B cell (primary cell): ENCODE measurements around the gene PDZD7. TPM values are rescaled to one million over a fixed set of nuclear protein-coding genes. Genes with fewer than 3 reads are reported as not detected.
A peak's percentile ranks its signal among the peaks of the same experiment; 100 is the strongest.

ENCODE experiments used
- ATAC-seq: fragments of 200-7000 bp; cut with Tn5 transposase; one replicate; pipeline ENCODE4 v1.10.0; 2021; ENCODE audit warnings: low read depth, mild to moderate bottlenecking, moderate number of reproducible peaks, moderate library complexity
- CTCF ChIA-PET: fragments of 350-600 bp; sonication (Branson Sonifier 250); formaldehyde crosslinking; loops from one replicate; lab custom pipeline; 2021; ENCODE audit warnings: antibody characterized with exemption, inconsistent platforms; lab: Charles Lee
- POLR2A ChIA-PET: fragments of 350-600 bp; sonication (Branson Sonifier 250); formaldehyde crosslinking; loops from one replicate; lab custom pipeline; 2021; ENCODE audit warnings: antibody characterized with exemption; lab: Charles Lee
- DNase-seq: peaks from one replicate; pipeline ENCODE4 v3.0.0; 2013
- H2AFZ ChIP-seq: 2 replicates; pipeline ENCODE4 v1.6.1; 2012; ENCODE audit warnings: mild to moderate bottlenecking, low read depth, low read length; ENCODE audit not compliant: insufficient read depth, poor library complexity, severe bottlenecking
- H3K27ac ChIP-seq, 2 donors: 1 replicate in 1 of 2; 2 replicates in 1 of 2; pipeline ENCODE4 v1.5.1; 2012 to 2013; ENCODE audit warnings: low read length in 2 of 2, mild to moderate bottlenecking in 2 of 2, moderate library complexity in 1 of 2
- H3K27me3 ChIP-seq, 4 experiments: fragments of 200-600 bp in 1 of 4; sonication (generic) in 1 of 4; replicated peaks in 1 of 4; 1 replicate in 2 of 4; 2 replicates in 2 of 4; pipeline versions ENCODE4 v1.6.1 to v1.7.0; 2013 to 2016; ENCODE audit warnings: low read length in 3 of 4, mild to moderate bottlenecking in 2 of 4, mixed read lengths in 1 of 4, moderate library complexity in 1 of 4; ENCODE audit not compliant: insufficient read depth in 4 of 4, control insufficient read depth in 3 of 4; ENCODE audit errors: control extremely low read depth in 1 of 4
- H3K36me3 ChIP-seq, 2 experiments: replicated peaks in 1 of 2; 1 replicate in 1 of 2; 2 replicates in 1 of 2; pipeline versions ENCODE4 v1.6.1 to v1.7.1; 2013; ENCODE audit warnings: low read length in 1 of 2; ENCODE audit not compliant: insufficient read depth in 2 of 2, control insufficient read depth in 1 of 2; ENCODE audit errors: control extremely low read depth in 1 of 2, extremely low read depth in 1 of 2
- H3K4me1 ChIP-seq, 2 donors: fragments of 200-600 bp in 1 of 2; sonication (generic) in 1 of 2; 1 replicate in 1 of 2; 2 replicates in 1 of 2; pipeline versions ENCODE4 v1.5.1 to v1.6.1; 2013 to 2017; ENCODE audit warnings: low read length in 2 of 2; ENCODE audit not compliant: control insufficient read depth in 2 of 2, insufficient read depth in 2 of 2
- H3K4me2 ChIP-seq: replicated peaks from 2 replicates; pipeline ENCODE3; 2012; ENCODE audit warnings: mild to moderate bottlenecking, low read depth, low read length; ENCODE audit not compliant: poor library complexity, severe bottlenecking
- H3K4me3 ChIP-seq, 5 experiments: fragments of 200-600 bp in 1 of 5; sonication (generic) in 1 of 5; 1 replicate in 3 of 5; 2 replicates in 2 of 5; pipeline versions ENCODE4 v1.5.1 to v1.7.0; 2011 to 2016; ENCODE audit warnings: low read length in 4 of 5, mild to moderate bottlenecking in 4 of 5, low read depth in 2 of 5, control low read depth in 1 of 5, moderate library complexity in 1 of 5; ENCODE audit not compliant: insufficient read depth in 1 of 5; ENCODE audit errors: control extremely low read depth in 1 of 5, extremely low read depth in 1 of 5
- H3K79me2 ChIP-seq: fragments of 200-600 bp; sonication (generic); one replicate; pipeline ENCODE4 v1.6.0; 2016; ENCODE audit warnings: low read length; ENCODE audit not compliant: control insufficient read depth, insufficient read depth
- H3K9ac ChIP-seq: fragments of 200-600 bp; sonication (generic); 2 replicates; pipeline ENCODE4 v1.6.1; 2017; ENCODE audit warnings: mild to moderate bottlenecking, low read length, moderate library complexity
- H3K9me3 ChIP-seq, 3 donors: one replicate each; pipeline versions ENCODE4 v1.6.1 to v1.7.1; 2013; ENCODE audit warnings: low read length in 2 of 3; ENCODE audit not compliant: control insufficient read depth in 2 of 3, insufficient read depth in 1 of 3; ENCODE audit errors: control extremely low read depth in 1 of 3
- H4K20me1 ChIP-seq: 2 replicates; pipeline ENCODE4 v1.6.0; 2012; ENCODE audit warnings: mild to moderate bottlenecking, low read length; ENCODE audit not compliant: insufficient read depth, control insufficient read depth, poor library complexity, severe bottlenecking
- H3K27ac Mint-ChIP-seq: one replicate; pipeline ENCODE4 v1.8.0; 2021; ENCODE audit warnings: mixed read lengths
- H3K27me3 Mint-ChIP-seq: one replicate; pipeline ENCODE4 v1.8.0; 2021; ENCODE audit warnings: mixed read lengths
- H3K4me1 Mint-ChIP-seq: one replicate; pipeline ENCODE4 v1.8.0; 2021; ENCODE audit warnings: mixed read lengths
- H3K4me3 Mint-ChIP-seq: one replicate; pipeline ENCODE4 v1.8.0; 2021; ENCODE audit warnings: mixed read lengths
- H3K9me3 Mint-ChIP-seq: one replicate; pipeline ENCODE4 v1.8.0; 2022; ENCODE audit warnings: mixed read lengths; ENCODE audit not compliant: insufficient read depth
- CTCF ChIP-seq: fragments of 200-600 bp; IDR thresholded peaks from one replicate; pipeline ENCODE4 v1.8.0; 2022; ENCODE audit warnings: antibody characterized with exemption, mild to moderate bottlenecking
- EZH2 ChIP-seq: IDR thresholded peaks from 2 replicates; pipeline ENCODE4 v1.6.1; 2012; ENCODE audit warnings: borderline replicate concordance, low read depth, mild to moderate bottlenecking, moderate library complexity, low read length; ENCODE audit not compliant: insufficient read depth, poor library complexity, severe bottlenecking
- WGBS: methylation state at CpG from one replicate; pipeline ENCODE4 v1.1.5; 2013; ENCODE audit warnings: missing lambda C conversion rate; ENCODE audit not compliant: insufficient coverage; 5-methylcytosine and 5-hydroxymethylcytosine counted together
- intact Hi-C: fragments of 100-400 bp; cut with micrococcal nuclease; formaldehyde crosslinking; loops from one replicate; pipeline ENCODE4 v1.10.0; 2022
- polyA plus RNA-seq: library from polyadenylated mRNA; depleted of rRNA; stranded (reverse); fragments of >200 nt; gene quantifications from 2 replicates; pipeline ENCODE4 v1.2.3, GENCODE V29; 2012
- total RNA-seq, 2 donors: library from RNA; stranded (reverse); fragments of 120-200 nt in 1 of 2; gene quantifications; 1 replicate in 1 of 2; 2 replicates in 1 of 2; pipeline versions ENCODE4 v1.2.3 to v1.2.4, GENCODE V29; 2013 to 2022

Gene PDZD7
- total and polyA plus RNA-seq, 2 donors (not counting 1 experiment from before 2014, with no cell fraction given), result 0.64 to 0.69 TPM

GRCh38 chr10:101038484-101038883 lies 7.6 kb upstream of the PDZD7 start:
- H3K4me2 ChIP-seq, result no peak overlapping the region
- Mint-ChIP-seq H3K9me3 (no peaks in the 10 kb centered on the region), H3K27me3 (no peaks in the 10 kb centered on the region), H3K27ac (no peak overlapping the region), H3K4me3 (no peak overlapping the region), H3K4me1 (peaks cover 16% of the 10 kb centered on the region)
- WGBS, result 95% methylated on average over 4 of the region's 5 CpGs
- intact Hi-C loops, result no loop called here
- ChIA-PET CTCF (interaction anchor here (0.8 to 7.8 kb wide), 9 partner anchors 8 to 103 kb away, joined by 3 to 306 read pairs (median 9); partner anchors contain the start of genes KAZALD1, PDZD7 and SFXN3), POLR2A (interaction anchor here (0.6 kb wide), 1 partner anchor 85 kb away, joined by 8 read pairs; no protein-coding TSS in a partner anchor)
- peaks cover 0 to 14% of the 10 kb centered on the region in 2 experiments for H3K36me3 ChIP-seq
- H3K27me3 ChIP-seq, result no peaks in the 10 kb centered on the region
- no peaks in the 10 kb centered on the region for H3K9me3 ChIP-seq
- no peaks in the 10 kb centered on the region for H4K20me1 ChIP-seq
- H3K4me3 ChIP-seq, result no peak overlapping the region
- H3K4me1 ChIP-seq, result peaks cover 6 to 14% of the 10 kb centered on the region in 2 donors
- H3K79me2 ChIP-seq, result no peaks in the 10 kb centered on the region
- TF ChIP-seq EZH2 (no peak), CTCF (no peak)
- H3K9ac ChIP-seq, result no peak overlapping the region
- no peak overlapping the region for H3K27ac ChIP-seq
- DNase-seq (no peak), ATAC-seq (no peak)
- H2AFZ ChIP-seq, result no peak overlapping the region

- no peaks in the 10 kb centered on the region for H3K27me3 Mint-ChIP-seq
- H3K4me1 ChIP-seq, result peaks cover 6 to 13% of the 10 kb centered on the region in 2 donors
- peak; percentile 7 for DNase-seq
- H3K36me3 ChIP-seq, result peaks cover 0 to 14% of the 10 kb centered on the region in 2 experiments
- H3K27ac ChIP-seq, result no peak overlapping the region
- ChIA-PET CTCF (interaction anchor here (7.3 to 7.8 kb wide), 2 partner anchors 16 to 28 kb away, joined by 93 to 306 read pairs; partner anchors contain the start of gene KAZALD1), POLR2A (no interaction called here)
- H3K4me1 Mint-ChIP-seq, result peaks cover 12% of the 10 kb centered on the region
- H3K4me3 Mint-ChIP-seq, result no peak overlapping the region
- H3K9me3 Mint-ChIP-seq, result no peaks in the 10 kb centered on the region
- H3K27me3 ChIP-seq, result no peaks in the 10 kb centered on the region
- intact Hi-C loops, result no loop called here
- H3K9ac ChIP-seq, result no peak overlapping the region
- no peak overlapping the region for H3K27ac Mint-ChIP-seq
- ATAC-seq, result no peak
- 86% methylated on average over 6 of the region's 7 CpGs for WGBS
- no peaks in the 10 kb centered on the region for H3K79me2 ChIP-seq
- no peak overlapping the region for H2AFZ ChIP-seq
- H3K9me3 ChIP-seq, result peaks cover 0 to 2% (median 0%) of the 10 kb centered on the region in 3 donors
- no peak for TF ChIP-seq CTCF
- no peak for TF ChIP-seq EZH2
- H4K20me1 ChIP-seq, result peaks cover 4% of the 10 kb centered on the region
- no peak overlapping the region for H3K4me2 ChIP-seq
- no peak overlapping the region for H3K4me3 ChIP-seq
Observed at GRCh38 chr10:101036726-101037125, 5.8 kb upstream of the PDZD7 start.
